Progenitor cell of endocrine pancreas (in vitro differentiated cells): ENCODE data around the gene ART1. TPM values are rescaled to one million over a fixed set of nuclear protein-coding genes. Genes with fewer than 3 reads are reported as not detected.

Experiments used
- DNase-seq: peaks from one replicate; pipeline ENCODE4 v3.0.0; 2021; ENCODE audit warnings: low spot score; ENCODE audit not compliant: unreplicated experiment
- H3K27ac Mint-ChIP-seq: 2 replicates; pipeline ENCODE4 v1.8.0; 2021; ENCODE audit warnings: mild to moderate bottlenecking, moderate library complexity, mixed read lengths
- H3K27me3 Mint-ChIP-seq: 2 replicates; pipeline ENCODE4 v1.8.0; 2021; ENCODE audit warnings: mixed read lengths
- H3K36me3 Mint-ChIP-seq: 2 replicates; pipeline ENCODE4 v1.8.0; 2022; ENCODE audit warnings: mixed read lengths; ENCODE audit not compliant: insufficient read depth
- H3K4me1 Mint-ChIP-seq: 2 replicates; pipeline ENCODE4 v1.8.0; 2021; ENCODE audit warnings: low read depth, mixed read lengths
- H3K4me3 Mint-ChIP-seq: 2 replicates; pipeline ENCODE4 v1.8.0; 2021; ENCODE audit warnings: low read depth, mild to moderate bottlenecking, moderate library complexity, mixed read lengths
- H3K9me3 Mint-ChIP-seq: 2 replicates; pipeline ENCODE4 v1.8.0; 2021; ENCODE audit warnings: low read depth, mixed read lengths
- CTCF ChIP-seq: fragments of 200-600 bp; sonication (generic); IDR thresholded peaks from one replicate; pipeline ENCODE4 v1.5.0; 2021; ENCODE audit warnings: antibody characterized with exemption, mild to moderate bottlenecking; ENCODE audit not compliant: unreplicated experiment
- total RNA-seq: library from RNA; stranded (reverse); gene quantifications from 2 replicates; pipeline ENCODE4 v1.2.1, GENCODE V29; 2021

The ART1 gene
- total RNA-seq, 1 donor from 2014 or later = not detected

GRCh38 chr11:3700410-3700809, 55.5 kb downstream of the ART1 start:
- Mint-ChIP-seq H3K27me3 (no peaks in the 10 kb centered on the region), H3K4me1 (no peaks in the 10 kb centered on the region), H3K27ac (no peak overlapping the region), H3K36me3 (peaks cover 35% of the 10 kb centered on the region), H3K9me3 (no peaks in the 10 kb centered on the region), H3K4me3 (no peak overlapping the region)
- TF ChIP-seq CTCF = no peak
- no peak for DNase-seq

GRCh38 chr11:3700910-3701309, 56.0 kb downstream of the ART1 start:
- no peak for DNase-seq
- Mint-ChIP-seq H3K9me3 (no peaks in the 10 kb centered on the region), H3K27me3 (no peaks in the 10 kb centered on the region), H3K4me3 (no peak overlapping the region), H3K27ac (no peak overlapping the region), H3K36me3 (peaks cover 31% of the 10 kb centered on the region), H3K4me1 (no peaks in the 10 kb centered on the region)
- TF ChIP-seq CTCF = no peak

GRCh38 chr11:3703383-3703782, 58.5 kb downstream of the ART1 start:
- Mint-ChIP-seq H3K4me3 (no peak overlapping the region), H3K36me3 (peaks cover 33% of the 10 kb centered on the region), H3K4me1 (no peaks in the 10 kb centered on the region), H3K9me3 (no peaks in the 10 kb centered on the region), H3K27me3 (no peaks in the 10 kb centered on the region), H3K27ac (no peak overlapping the region)
- DNase-seq = no peak
- no peak for TF ChIP-seq CTCF

- TF ChIP-seq CTCF = no peak
- Mint-ChIP-seq H3K4me1 (no peaks in the 10 kb centered on the region), H3K27ac (no peak overlapping the region), H3K27me3 (no peaks in the 10 kb centered on the region), H3K4me3 (no peak overlapping the region), H3K9me3 (no peaks in the 10 kb centered on the region), H3K36me3 (peaks cover 24% of the 10 kb centered on the region)
- DNase-seq = no peak
These were observed 62.2 kb downstream of the ART1 start for GRCh38 chr11:3707176-3707575.

- peaks cover 2% of the 10 kb centered on the region for H3K4me1 Mint-ChIP-seq
- no peak for TF ChIP-seq CTCF
- no peak overlapping the region for H3K4me3 Mint-ChIP-seq
- peaks cover 29% of the 10 kb centered on the region for H3K36me3 Mint-ChIP-seq
- no peaks in the 10 kb centered on the region for H3K9me3 Mint-ChIP-seq
- H3K27ac Mint-ChIP-seq = no peak overlapping the region
- no peaks in the 10 kb centered on the region for H3K27me3 Mint-ChIP-seq
- DNase-seq = no peak
These were observed 65.0 kb downstream of the ART1 start for GRCh38 chr11:3709977-3710376.
